GM23338 (cell line): ENCODE data around the gene TM7SF3. TPM values are rescaled to one million over a fixed set of nuclear protein-coding genes. Genes with fewer than 3 reads are reported as not detected.

ENCODE experiments used
- ATAC-seq: fragments of 200-7000 bp; cut with Tn5 transposase; 3 replicates; pipeline ENCODE4 v1.9.1; 2020
- DNase-seq: peaks from one replicate; pipeline ENCODE4 v3.0.0-alpha.2; 2015; ENCODE audit warnings: low spot score
- H2AFZ ChIP-seq: fragments of 200-600 bp; sonication (generic); 2 replicates; pipeline ENCODE4 v1.8.0; 2016; ENCODE audit warnings: antibody characterized with exemption, mild to moderate bottlenecking, moderate library complexity
- H3F3A ChIP-seq: fragments of 200-600 bp; sonication (generic); replicated peaks from 2 replicates; pipeline ENCODE4 v1.8.0; 2017; ENCODE audit warnings: antibody characterized with exemption, mixed run types, low read depth
- H3K27ac ChIP-seq: fragments of 200-600 bp; sonication (generic); 2 replicates; pipeline ENCODE4 v1.6.1; 2016; ENCODE audit warnings: low read depth
- H3K27me3 ChIP-seq: fragments of 200-600 bp; sonication (generic); 2 replicates; pipeline ENCODE4 v1.8.0; 2016; ENCODE audit warnings: mild to moderate bottlenecking, mixed run types, moderate library complexity; ENCODE audit not compliant: insufficient read depth
- H3K36me3 ChIP-seq: fragments of 200-600 bp; sonication (generic); 2 replicates; pipeline ENCODE4 v1.8.0; 2016; ENCODE audit warnings: mild to moderate bottlenecking; ENCODE audit not compliant: insufficient read depth
- H3K4me1 ChIP-seq: fragments of 200-600 bp; sonication (generic); 2 replicates; pipeline ENCODE4 v1.8.0; 2016; ENCODE audit warnings: mild to moderate bottlenecking, moderate library complexity; ENCODE audit not compliant: insufficient read depth
- H3K4me2 ChIP-seq: fragments of 200-600 bp; sonication (generic); 2 replicates; pipeline ENCODE4 v1.7.1; 2017; ENCODE audit warnings: mixed run types
- H3K4me3 ChIP-seq: fragments of 200-600 bp; sonication (generic); 2 replicates; pipeline ENCODE4 v1.6.1; 2016; ENCODE audit warnings: mixed run types
- H3K79me2 ChIP-seq: fragments of 200-600 bp; sonication (generic); replicated peaks from 2 replicates; pipeline ENCODE4 v1.8.0; 2017; ENCODE audit warnings: mild to moderate bottlenecking; ENCODE audit not compliant: insufficient read depth
- H3K9me2 ChIP-seq: fragments of 200-600 bp; sonication (generic); 2 replicates; pipeline ENCODE4 v1.8.0; 2017; ENCODE audit not compliant: insufficient read depth
- H4K20me1 ChIP-seq: fragments of 200-600 bp; sonication (generic); replicated peaks from 2 replicates; pipeline ENCODE4 v1.8.0; 2017; ENCODE audit warnings: mild to moderate bottlenecking; ENCODE audit not compliant: insufficient read depth
- H3K27ac Mint-ChIP-seq: 2 replicates; pipeline ENCODE4 v1.8.0; 2020; ENCODE audit warnings: inconsistent platforms, mild to moderate bottlenecking, moderate library complexity, mixed read lengths
- H3K27me3 Mint-ChIP-seq: 3 replicates; pipeline ENCODE4 v1.8.0; 2022; ENCODE audit warnings: low read depth, mild to moderate bottlenecking, moderate library complexity, mixed read lengths, inconsistent platforms; ENCODE audit not compliant: insufficient read depth, poor library complexity
- H3K36me3 Mint-ChIP-seq: 3 replicates; pipeline ENCODE4 v1.8.0; 2021; ENCODE audit warnings: low read depth, mild to moderate bottlenecking, inconsistent platforms, moderate library complexity, mixed read lengths
- H3K4me1 Mint-ChIP-seq: 3 replicates; pipeline ENCODE4 v1.8.0; 2020; ENCODE audit warnings: mild to moderate bottlenecking, inconsistent platforms, mixed read lengths
- H3K4me3 Mint-ChIP-seq: 3 replicates; pipeline ENCODE4 v1.8.0; 2021; ENCODE audit warnings: moderate library complexity, mild to moderate bottlenecking, inconsistent platforms, mixed read lengths
- H3K9me3 Mint-ChIP-seq: 3 replicates; pipeline ENCODE4 v1.8.0; 2020; ENCODE audit warnings: moderate library complexity, mild to moderate bottlenecking, inconsistent platforms, mixed read lengths
- EZH2 ChIP-seq: fragments of 200-600 bp; sonication (generic); IDR thresholded peaks from one replicate; pipeline ENCODE4 v1.8.0; 2017; ENCODE audit warnings: antibody characterized with exemption, mild to moderate bottlenecking, low read depth; ENCODE audit not compliant: unreplicated experiment
- POLR2AphosphoS5 ChIP-seq: IDR thresholded peaks from 2 replicates; pipeline ENCODE4 v1.6.1; 2016; ENCODE audit warnings: antibody characterized with exemption, low read depth
- STAT1 ChIP-seq: IDR thresholded peaks from one replicate; pipeline ENCODE4 v1.6.1; 2016; ENCODE audit warnings: antibody characterized with exemption; ENCODE audit not compliant: unreplicated experiment
- polyA plus RNA-seq: library from polyadenylated mRNA; unstranded; fragments of >200 nt; fragmentation: Nextera tagmentation; extraction: Ambion mirVana; gene quantifications from 2 replicates; pipeline ENCODE4 v1.2.1, GENCODE V29; 2016
- total RNA-seq: library from RNA; depleted of rRNA; stranded (reverse); fragments of >200 nt; shearing (Covaris generic); gene quantifications from 2 replicates; pipeline ENCODE4 v1.2.3, GENCODE V29; 2014
- TF ChIP-seq, protein P1 (sequence below): IDR thresholded peaks from one replicate; pipeline ENCODE4 v1.6.1; 2018; ENCODE audit warnings: antibody characterized with exemption; ENCODE audit not compliant: unreplicated experiment
- TF ChIP-seq, protein P2 (sequence below): IDR thresholded peaks from 2 replicates; pipeline ENCODE4 v1.6.1; 2016; ENCODE audit warnings: antibody characterized with exemption
- TF ChIP-seq, protein P3 (sequence below), 2 experiments: fragments of 200-600 bp in 1 of 2; sonication (generic) in 1 of 2; conservative IDR thresholded peaks; 2 replicates each; pipeline versions ENCODE4 v1.5.1 to v1.6.1; 2016 to 2017; ENCODE audit warnings: antibody characterized with exemption in 2 of 2, low read depth in 2 of 2, mild to moderate bottlenecking in 2 of 2, moderate library complexity in 1 of 2

The TM7SF3 gene
- total and polyA plus RNA-seq, 2 experiments from 2014 or later: 30.3 to 121 TPM

DNA sequence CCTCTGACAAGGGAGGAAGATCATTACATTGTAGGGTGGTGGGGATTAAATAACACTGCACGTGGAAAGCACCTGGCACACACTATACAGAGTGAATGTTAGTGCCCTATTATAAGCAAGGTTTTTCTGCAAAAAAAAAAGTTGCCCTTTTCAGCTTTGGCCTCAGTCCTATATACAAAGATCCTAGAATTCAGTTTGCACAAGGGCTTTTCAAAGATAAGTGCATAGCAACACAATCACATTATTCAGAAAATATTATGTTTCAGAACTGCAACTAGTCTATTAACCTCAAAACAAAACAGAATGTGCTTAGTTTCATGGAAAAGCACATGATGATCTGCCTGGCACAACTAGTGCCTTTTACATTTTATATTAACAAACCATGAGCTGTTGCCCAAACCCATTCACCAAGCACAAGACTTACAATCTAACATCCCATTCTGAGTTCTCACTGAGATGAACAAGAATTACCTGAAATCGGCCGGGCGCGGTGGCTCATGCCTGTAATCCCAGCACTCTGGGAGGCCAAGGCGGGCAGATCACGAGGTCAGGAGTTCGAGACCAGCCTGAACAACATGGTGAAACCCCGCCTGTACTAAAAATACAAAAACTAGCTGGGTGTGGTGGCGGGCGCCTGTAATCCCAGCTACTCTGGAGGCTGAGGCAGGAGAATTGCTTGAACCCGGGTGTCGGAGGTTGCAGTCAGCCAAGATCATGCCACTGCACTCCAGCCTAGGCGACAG lies 1.8 kb downstream of the TM7SF3 start (continued):
- TF ChIP-seq, protein P1, sequence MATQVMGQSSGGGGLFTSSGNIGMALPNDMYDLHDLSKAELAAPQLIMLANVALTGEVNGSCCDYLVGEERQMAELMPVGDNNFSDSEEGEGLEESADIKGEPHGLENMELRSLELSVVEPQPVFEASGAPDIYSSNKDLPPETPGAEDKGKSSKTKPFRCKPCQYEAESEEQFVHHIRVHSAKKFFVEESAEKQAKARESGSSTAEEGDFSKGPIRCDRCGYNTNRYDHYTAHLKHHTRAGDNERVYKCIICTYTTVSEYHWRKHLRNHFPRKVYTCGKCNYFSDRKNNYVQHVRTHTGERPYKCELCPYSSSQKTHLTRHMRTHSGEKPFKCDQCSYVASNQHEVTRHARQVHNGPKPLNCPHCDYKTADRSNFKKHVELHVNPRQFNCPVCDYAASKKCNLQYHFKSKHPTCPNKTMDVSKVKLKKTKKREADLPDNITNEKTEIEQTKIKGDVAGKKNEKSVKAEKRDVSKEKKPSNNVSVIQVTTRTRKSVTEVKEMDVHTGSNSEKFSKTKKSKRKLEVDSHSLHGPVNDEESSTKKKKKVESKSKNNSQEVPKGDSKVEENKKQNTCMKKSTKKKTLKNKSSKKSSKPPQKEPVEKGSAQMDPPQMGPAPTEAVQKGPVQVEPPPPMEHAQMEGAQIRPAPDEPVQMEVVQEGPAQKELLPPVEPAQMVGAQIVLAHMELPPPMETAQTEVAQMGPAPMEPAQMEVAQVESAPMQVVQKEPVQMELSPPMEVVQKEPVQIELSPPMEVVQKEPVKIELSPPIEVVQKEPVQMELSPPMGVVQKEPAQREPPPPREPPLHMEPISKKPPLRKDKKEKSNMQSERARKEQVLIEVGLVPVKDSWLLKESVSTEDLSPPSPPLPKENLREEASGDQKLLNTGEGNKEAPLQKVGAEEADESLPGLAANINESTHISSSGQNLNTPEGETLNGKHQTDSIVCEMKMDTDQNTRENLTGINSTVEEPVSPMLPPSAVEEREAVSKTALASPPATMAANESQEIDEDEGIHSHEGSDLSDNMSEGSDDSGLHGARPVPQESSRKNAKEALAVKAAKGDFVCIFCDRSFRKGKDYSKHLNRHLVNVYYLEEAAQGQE: no peak

GRCh38 chr12:27009881-27010301 lies 4.3 kb downstream of the TM7SF3 start:
- no peak overlapping the region for H3K4me3 ChIP-seq
- no peaks in the 10 kb centered on the region for H3K27me3 Mint-ChIP-seq
- H3K27ac ChIP-seq: no peak overlapping the region
- no peak overlapping the region for H2AFZ ChIP-seq
- H3K4me2 ChIP-seq: no peak overlapping the region
- no peaks in the 10 kb centered on the region for H3K9me2 ChIP-seq
- peak overlapping the region; percentile 15 for H3K27ac Mint-ChIP-seq
- H3K79me2 ChIP-seq: peaks cover 87% of the 10 kb centered on the region
- peaks cover 28% of the 10 kb centered on the region for H3K4me1 ChIP-seq
- H3K36me3 ChIP-seq: no peaks in the 10 kb centered on the region
- H3K36me3 Mint-ChIP-seq: no peaks in the 10 kb centered on the region; the same call in 2 of the 3 replicates
- no peak overlapping the region for H3K4me3 Mint-ChIP-seq
- peaks cover 29% of the 10 kb centered on the region for H3K4me1 Mint-ChIP-seq
- ATAC-seq (no peak), DNase-seq (no peak)
- H3F3A ChIP-seq: peaks cover 4% of the 10 kb centered on the region
- H4K20me1 ChIP-seq: no peaks in the 10 kb centered on the region
- TF ChIP-seq, protein P2, sequence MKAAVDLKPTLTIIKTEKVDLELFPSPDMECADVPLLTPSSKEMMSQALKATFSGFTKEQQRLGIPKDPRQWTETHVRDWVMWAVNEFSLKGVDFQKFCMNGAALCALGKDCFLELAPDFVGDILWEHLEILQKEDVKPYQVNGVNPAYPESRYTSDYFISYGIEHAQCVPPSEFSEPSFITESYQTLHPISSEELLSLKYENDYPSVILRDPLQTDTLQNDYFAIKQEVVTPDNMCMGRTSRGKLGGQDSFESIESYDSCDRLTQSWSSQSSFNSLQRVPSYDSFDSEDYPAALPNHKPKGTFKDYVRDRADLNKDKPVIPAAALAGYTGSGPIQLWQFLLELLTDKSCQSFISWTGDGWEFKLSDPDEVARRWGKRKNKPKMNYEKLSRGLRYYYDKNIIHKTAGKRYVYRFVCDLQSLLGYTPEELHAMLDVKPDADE: no peak
- TF ChIP-seq, protein P3, sequence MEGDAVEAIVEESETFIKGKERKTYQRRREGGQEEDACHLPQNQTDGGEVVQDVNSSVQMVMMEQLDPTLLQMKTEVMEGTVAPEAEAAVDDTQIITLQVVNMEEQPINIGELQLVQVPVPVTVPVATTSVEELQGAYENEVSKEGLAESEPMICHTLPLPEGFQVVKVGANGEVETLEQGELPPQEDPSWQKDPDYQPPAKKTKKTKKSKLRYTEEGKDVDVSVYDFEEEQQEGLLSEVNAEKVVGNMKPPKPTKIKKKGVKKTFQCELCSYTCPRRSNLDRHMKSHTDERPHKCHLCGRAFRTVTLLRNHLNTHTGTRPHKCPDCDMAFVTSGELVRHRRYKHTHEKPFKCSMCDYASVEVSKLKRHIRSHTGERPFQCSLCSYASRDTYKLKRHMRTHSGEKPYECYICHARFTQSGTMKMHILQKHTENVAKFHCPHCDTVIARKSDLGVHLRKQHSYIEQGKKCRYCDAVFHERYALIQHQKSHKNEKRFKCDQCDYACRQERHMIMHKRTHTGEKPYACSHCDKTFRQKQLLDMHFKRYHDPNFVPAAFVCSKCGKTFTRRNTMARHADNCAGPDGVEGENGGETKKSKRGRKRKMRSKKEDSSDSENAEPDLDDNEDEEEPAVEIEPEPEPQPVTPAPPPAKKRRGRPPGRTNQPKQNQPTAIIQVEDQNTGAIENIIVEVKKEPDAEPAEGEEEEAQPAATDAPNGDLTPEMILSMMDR (conservative IDR thresholded peaks at IDR 0.05; ENCODE audit: low read depth in 2 of 2): peak in 1 of 2 experiments; percentile 20; a peak in 2 of 4 replicates
- no peaks in the 10 kb centered on the region for H3K27me3 ChIP-seq
- H3K9me3 Mint-ChIP-seq: no peaks in the 10 kb centered on the region

- Mint-ChIP-seq H3K36me3 (no peaks in the 10 kb centered on the region; the same call in 2 of the 3 replicates), H3K4me3 (no peak overlapping the region), H3K27me3 (peaks cover 2% of the 10 kb centered on the region), H3K27ac (no peak overlapping the region), H3K9me3 (no peaks in the 10 kb centered on the region), H3K4me1 (peaks cover 37% of the 10 kb centered on the region; the same call in 2 of the 3 replicates)
- ATAC-seq (no peak), DNase-seq (no peak)
- no peak overlapping the region for H3K4me3 ChIP-seq
- H2AFZ ChIP-seq: no peak overlapping the region
- H3K79me2 ChIP-seq: peaks cover 98% of the 10 kb centered on the region
- no peaks in the 10 kb centered on the region for H3F3A ChIP-seq
- H3K4me1 ChIP-seq: peaks cover 25% of the 10 kb centered on the region
- H3K9me2 ChIP-seq: no peaks in the 10 kb centered on the region
- no peak overlapping the region for H3K4me2 ChIP-seq
- H3K36me3 ChIP-seq: no peaks in the 10 kb centered on the region
- no peaks in the 10 kb centered on the region for H3K27me3 ChIP-seq
- H4K20me1 ChIP-seq: no peaks in the 10 kb centered on the region
- no peak overlapping the region for H3K27ac ChIP-seq
- no peak for TF ChIP-seq EZH2
- TF ChIP-seq POLR2AphosphoS5: no peak
- no peak for TF ChIP-seq STAT1
Observed at GRCh38 chr12:27008081-27008480, 6.1 kb downstream of the TM7SF3 start.
